GM21825 (cell line): ENCODE measurements around the gene PCGF1.

Experiments
- ATAC-seq: cut with Tn5 transposase; IDR thresholded peaks from one replicate; pipeline ENCODE4 v1.9.1; 2021; ENCODE audit warnings: mild to moderate bottlenecking, moderate library complexity; ENCODE audit not compliant: unreplicated experiment

The PCGF1 gene

GRCh38 chr2:74507145-74507925 lies at the start of gene PCGF1:
PCGF1 (minus strand) TSS chr2:74507695; CDS start chr2:74507668, 27 bp downstream.
- peak; percentile 84 for ATAC-seq

- ATAC-seq: no peak
These were observed 49.4 kb upstream of the PCGF1 start for GRCh38 chr2:74556831-74557370.

GRCh38 chr2:74556159-74556558 lies 48.7 kb upstream of the PCGF1 start:
- no peak for ATAC-seq

GRCh38 chr2:74555610-74556103 lies 48.2 kb upstream of the PCGF1 start:
- no peak for ATAC-seq

- peak; percentile 34 for ATAC-seq
These were observed 47.5 kb upstream of the PCGF1 start for GRCh38 chr2:74554820-74555531.

- peak; percentile 55 for ATAC-seq
These were observed 46.7 kb upstream of the PCGF1 start, which contains the start of the genes DOK1 and LOXL3 for GRCh38 chr2:74553892-74554819. DOK1 (plus strand) TSS chr2:74554720; CDS start chr2:74554755, 35 bp downstream. LOXL3 (minus strand) TSS chr2:74553942; CDS start chr2:74552634, 1,308 bp downstream.

GRCh38 chr2:74552914-74553811 lies 45.7 kb upstream of the PCGF1 start:
- no peak for ATAC-seq

- ATAC-seq: no peak
These were observed 44.7 kb upstream of the PCGF1 start for GRCh38 chr2:74551942-74552913.

- no peak for ATAC-seq
These were observed 44.0 kb upstream of the PCGF1 start for GRCh38 chr2:74551530-74551929.

GRCh38 chr2:74550231-74550630 lies 42.7 kb upstream of the PCGF1 start:
- ATAC-seq: no peak

- peak; percentile 39 for ATAC-seq
These were observed 41.7 kb upstream of the PCGF1 start for GRCh38 chr2:74548900-74549826.

- no peak for ATAC-seq
These were observed 40.9 kb upstream of the PCGF1 start for GRCh38 chr2:74548285-74548899.

- ATAC-seq: no peak
These were observed 38.5 kb upstream of the PCGF1 start for GRCh38 chr2:74546004-74546403.

GRCh38 chr2:74544634-74545033 lies 37.1 kb upstream of the PCGF1 start:
- ATAC-seq: no peak

- ATAC-seq: no peak
These were observed 35.5 kb upstream of the PCGF1 start for GRCh38 chr2:74542978-74543377.

GRCh38 chr2:74540291-74540690 lies 32.8 kb upstream of the PCGF1 start:
- ATAC-seq: no peak

GRCh38 chr2:74538881-74539339 lies 31.4 kb upstream of the PCGF1 start:
- no peak for ATAC-seq
